Adipose tissue (tissue), 3 donors: ENCODE measurements around the gene LMCD1. TPM values are rescaled to one million over a fixed set of nuclear protein-coding genes. Genes with fewer than 3 reads are reported as not detected.

Source experiments
- H3K27ac ChIP-seq: one replicate; pipeline ENCODE4 v1.5.1; 2013; ENCODE audit warnings: low read depth, low read length
- WGBS, 3 donors: extraction: QIAGEN DNeasy Blood & Tissue Kit; methylation state at CpG; one replicate each; pipeline ENCODE4 v1.1.7; 2013; 5-methylcytosine and 5-hydroxymethylcytosine counted together
- polyA plus RNA-seq, 3 donors: library from polyadenylated mRNA; stranded (reverse); fragments of 200-250 nt; gene quantifications; one replicate each; pipeline ENCODE4 v1.2.3, GENCODE V29; 2013
- donor health status: healthy with polysubstance abuse.
- donor health status: Bipolar disorder and iron deficiency.
- donor health status: healthy.

Gene LMCD1
- polyA plus RNA-seq, 3 donors, result 28.7 to 217 (median 79.1) TPM

- WGBS, 3 donors, result 39 to 71% (median 44%) methylated on average over 3 of the region's 3 CpGs
- no peak overlapping the region for H3K27ac ChIP-seq
Observed at GRCh38 chr3:8524249-8524648, 22.6 kb downstream of the LMCD1 start.

GRCh38 chr3:8524656-8525399 lies 23.2 kb downstream of the LMCD1 start:
- whole genome bisulfite sequencing, 3 donors, result 86 to 90% (median 89%) methylated on average over 5 of the region's 5 CpGs

DNA sequence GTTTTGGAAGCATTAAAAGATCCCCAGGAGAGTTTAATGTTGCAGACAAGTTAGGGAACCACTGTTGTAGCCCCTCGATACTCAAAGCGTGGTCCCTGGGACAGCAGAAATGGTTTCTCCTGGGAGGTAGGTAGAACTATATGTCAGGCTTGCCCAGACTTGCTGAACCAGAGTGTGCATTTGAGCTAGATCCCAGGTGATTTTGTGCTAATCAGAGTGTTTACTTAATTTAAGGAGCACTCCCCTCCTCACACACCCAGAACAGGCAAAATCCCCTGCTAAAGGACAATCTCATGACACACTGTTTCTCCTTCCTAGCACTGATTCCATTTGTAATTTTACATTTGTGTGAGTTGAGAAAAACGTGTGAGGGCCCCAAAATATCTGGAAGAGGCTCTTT lies 24.3 kb downstream of the LMCD1 start:
- H3K27ac ChIP-seq, result no peak overlapping the region
- WGBS, 3 donors, result 69 to 85% (median 72%) methylated on average over 3 of the region's 3 CpGs

More at GRCh38 chr3:8524656-8525399, 23.2 kb downstream of the LMCD1 start:
- H3K27ac ChIP-seq, result no peak overlapping the region

- WGBS, 3 donors, result 41 to 58% (median 44%) methylated on average over 9 of the region's 9 CpGs
Observed at GRCh38 chr3:8529181-8529637, 27.6 kb downstream of the LMCD1 start.

GRCh38 chr3:8529738-8530525 lies 28.3 kb downstream of the LMCD1 start:
- whole genome bisulfite sequencing, 3 donors, result 59 to 88% (median 67%) methylated on average over 12 of the region's 12 CpGs
- H3K27ac ChIP-seq, result no peak overlapping the region

More at GRCh38 chr3:8529181-8529637, 27.6 kb downstream of the LMCD1 start:
- H3K27ac ChIP-seq, result no peak overlapping the region

GRCh38 chr3:8530581-8530980 lies 29.0 kb downstream of the LMCD1 start:
- H3K27ac ChIP-seq, result no peak overlapping the region
- 71 to 74% (median 72%) methylated on average over 1 of the region's 1 CpG for WGBS, 3 donors

- 42 to 44% (median 43%) methylated on average over 7 of the region's 7 CpGs for WGBS, 3 donors
- H3K27ac ChIP-seq, result no peak overlapping the region
Observed at GRCh38 chr3:8532251-8532871, 30.7 kb downstream of the LMCD1 start.

DNA sequence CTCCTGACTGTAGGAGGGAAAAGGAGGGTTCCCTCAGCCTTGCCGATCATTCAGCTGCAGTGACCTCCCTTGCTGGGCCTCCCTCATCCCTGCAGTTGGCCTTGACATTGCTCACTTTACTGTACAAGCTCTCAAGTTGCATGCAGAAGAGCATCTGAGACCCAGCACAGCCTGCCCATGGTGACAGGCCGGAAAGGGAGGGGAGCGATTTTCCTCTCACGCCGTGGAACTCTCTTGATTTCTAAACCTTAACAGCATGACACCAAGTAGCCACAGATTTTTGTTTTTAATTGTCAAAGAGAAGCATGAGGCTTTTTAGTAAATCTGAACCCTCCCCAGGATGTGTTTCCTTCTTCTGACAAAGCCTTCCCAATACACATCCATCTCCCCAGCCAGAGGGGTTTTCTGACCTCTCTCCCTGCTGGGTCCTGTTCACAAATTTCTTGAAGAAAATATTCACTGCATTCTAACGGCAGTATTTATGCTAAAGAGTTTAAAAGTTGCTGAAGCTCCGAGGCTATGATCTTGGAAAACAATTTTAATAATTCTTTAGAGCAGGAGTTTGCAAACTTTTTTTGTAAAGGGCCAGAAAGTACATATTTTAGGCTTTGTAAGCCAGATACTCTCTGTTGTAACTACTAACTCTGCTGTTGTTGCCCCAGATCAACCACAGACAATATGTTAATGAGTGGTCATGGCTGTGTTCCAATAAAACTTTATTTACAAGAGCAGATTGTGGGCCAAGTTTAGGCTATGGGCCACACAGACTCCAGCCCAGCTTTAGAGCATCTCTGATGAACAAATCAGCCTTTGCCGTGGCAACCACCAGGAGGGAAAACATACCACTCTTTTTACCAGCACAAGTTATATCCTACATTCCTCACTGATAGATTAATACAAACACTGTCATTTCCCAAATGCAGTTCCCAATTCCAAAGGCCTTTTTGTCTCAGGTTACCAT lies 34.8 kb downstream of the LMCD1 start:
- H3K27ac ChIP-seq, result no peak overlapping the region
- WGBS, 3 donors, result 82 to 84% (median 83%) methylated on average over 8 of the region's 8 CpGs

DNA sequence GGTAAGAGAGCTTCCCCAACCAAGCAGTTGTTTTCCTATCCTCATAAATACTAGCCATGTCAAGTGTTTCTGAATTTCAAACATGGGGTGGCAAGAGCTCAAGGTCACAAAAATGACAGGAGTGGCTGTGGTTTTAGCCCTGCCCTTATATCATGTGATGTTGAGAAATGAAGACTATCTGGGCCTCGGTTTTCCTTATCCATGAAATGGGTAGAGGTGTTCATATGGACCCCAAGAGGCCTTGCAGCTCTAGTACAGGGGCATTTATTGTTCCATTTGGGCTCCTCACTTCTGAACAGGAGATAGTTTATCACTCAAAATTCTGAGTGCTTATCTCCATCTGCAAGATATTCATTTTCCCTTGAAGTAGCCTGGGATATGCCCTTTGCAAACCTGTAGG lies 35.8 kb downstream of the LMCD1 start:
- WGBS, 3 donors, result 92 to 95% (median 93%) methylated on average over 1 of the region's 1 CpG
- H3K27ac ChIP-seq, result no peak overlapping the region

GRCh38 chr3:8538223-8538622 lies 36.6 kb downstream of the LMCD1 start:
- 96 to 99% (median 96%) methylated on average over 4 of the region's 4 CpGs for WGBS, 3 donors
- H3K27ac ChIP-seq, result no peak overlapping the region

DNA sequence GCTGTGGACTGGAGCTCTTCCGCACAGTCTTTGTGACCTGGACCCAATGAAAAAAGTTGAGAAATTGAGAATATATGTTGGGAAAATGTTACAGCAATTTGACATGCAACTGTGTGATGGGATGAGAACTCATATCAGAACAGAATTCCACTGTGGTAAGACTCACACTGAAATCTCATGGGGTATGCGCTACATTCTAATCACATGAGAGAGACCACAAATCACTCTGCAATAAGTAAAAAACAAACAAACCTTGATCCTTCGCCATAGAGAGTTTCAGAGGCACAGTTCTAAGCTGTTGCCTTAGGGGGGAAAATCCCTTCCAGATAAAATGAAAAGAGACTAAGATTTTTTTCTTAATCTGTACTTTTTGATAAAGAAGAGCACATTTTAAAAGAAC lies 37.3 kb downstream of the LMCD1 start:
- H3K27ac ChIP-seq, result no peak overlapping the region
- WGBS, 3 donors, result 85 to 93% (median 91%) methylated on average over 3 of the region's 3 CpGs

DNA sequence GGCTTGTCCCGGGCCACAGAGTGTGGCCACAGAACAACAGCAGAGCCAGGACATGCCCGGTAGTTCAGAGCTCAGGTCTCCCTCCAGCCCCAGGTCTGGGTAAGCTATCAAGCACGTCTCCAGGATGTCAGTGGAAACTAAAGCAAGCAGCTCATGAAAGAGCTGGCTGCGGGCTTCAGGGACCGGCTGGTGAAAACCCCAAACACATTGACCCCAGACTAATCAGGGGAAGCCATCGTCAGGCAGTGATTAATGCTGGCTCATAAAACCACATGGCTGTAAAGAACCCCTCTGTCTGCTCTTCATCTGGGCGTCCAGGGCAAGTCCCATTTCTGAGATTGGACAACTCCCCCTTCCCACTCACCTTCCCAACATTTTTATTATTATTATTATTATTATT lies 37.8 kb downstream of the LMCD1 start:
- 71 to 73% (median 71%) methylated on average over 7 of the region's 7 CpGs for WGBS, 3 donors
- no peak overlapping the region for H3K27ac ChIP-seq

- WGBS, 3 donors, result 59 to 78% (median 65%) methylated on average over 6 of the region's 6 CpGs
- H3K27ac ChIP-seq, result no peak overlapping the region
Observed at GRCh38 chr3:8540456-8540855, 38.8 kb downstream of the LMCD1 start.

- WGBS, 3 donors, result 89 to 91% (median 90%) methylated on average over 9 of the region's 9 CpGs
- H3K27ac ChIP-seq, result no peak overlapping the region
Observed at GRCh38 chr3:8541486-8541885, 39.9 kb downstream of the LMCD1 start.

DNA sequence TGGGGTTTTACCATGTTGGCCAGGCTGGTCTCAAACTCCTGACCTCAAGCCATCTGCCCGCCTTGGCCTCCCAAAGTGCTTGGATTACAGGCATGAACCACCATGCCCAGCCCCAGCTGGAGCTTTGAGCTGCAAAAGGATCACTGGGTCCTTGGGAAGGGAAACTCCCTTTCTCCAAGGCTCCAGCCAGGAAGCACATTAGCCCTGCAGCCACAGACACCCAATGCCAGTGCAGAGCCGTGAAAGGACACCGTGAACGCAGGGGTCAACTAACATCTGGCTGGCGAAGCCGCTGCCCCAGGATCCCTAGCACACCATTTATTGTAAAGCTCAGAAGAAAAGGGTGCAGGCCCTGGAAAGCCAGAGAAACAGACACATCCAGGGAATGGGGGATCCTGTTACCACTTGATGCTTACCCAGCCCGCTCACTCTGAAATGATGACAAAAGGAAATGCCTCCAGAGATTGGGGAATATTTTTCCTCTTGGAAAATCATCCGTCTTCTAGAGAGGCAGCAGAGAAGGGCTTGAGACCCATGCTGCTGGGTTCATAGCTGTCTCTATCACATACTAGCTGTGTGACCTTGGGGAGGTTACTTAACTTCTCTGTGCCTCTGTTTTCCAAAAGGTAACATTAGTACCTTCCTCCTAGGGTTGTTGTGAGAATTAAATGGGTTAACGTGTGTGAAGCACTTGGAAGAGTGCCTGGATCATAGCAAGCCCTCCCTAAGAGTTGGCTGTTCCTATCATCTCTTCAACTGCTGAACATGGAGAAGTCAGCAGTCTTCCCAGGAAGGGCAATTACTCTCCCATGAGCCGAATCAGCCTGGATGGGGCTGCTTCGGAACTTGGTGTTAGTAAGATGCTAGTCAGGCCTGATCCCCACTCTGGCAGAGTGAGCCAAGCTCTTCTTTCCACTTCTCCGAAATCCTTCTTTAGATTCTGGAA lies 40.8 kb downstream of the LMCD1 start:
- WGBS, 3 donors, result 67 to 83% (median 70%) methylated on average over 12 of the region's 12 CpGs
- H3K27ac ChIP-seq, result no peak overlapping the region

DNA sequence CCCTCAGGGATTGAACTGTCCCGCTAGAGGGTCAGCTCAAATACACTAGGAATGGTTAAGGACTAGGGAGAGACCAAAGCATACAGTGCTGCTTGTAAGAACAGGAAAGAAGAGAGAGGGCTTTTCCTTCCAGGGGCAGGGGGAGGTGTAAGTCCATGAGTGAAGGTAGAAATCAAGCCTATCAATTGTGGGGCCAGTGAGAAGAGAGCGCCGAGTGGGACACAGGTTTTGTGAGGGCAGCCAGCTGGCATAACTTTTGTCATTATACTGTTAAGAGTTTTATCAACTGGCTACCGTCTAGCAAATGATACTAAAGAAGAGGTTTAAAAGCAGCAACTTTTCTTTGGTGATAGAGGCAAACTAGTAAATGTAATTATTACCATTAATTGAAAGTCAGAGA lies 45.0 kb downstream of the LMCD1 start:
- 71 to 88% (median 77%) methylated on average over 4 of the region's 4 CpGs for WGBS, 3 donors

More for the DNA sequence above, 45.0 kb downstream of the LMCD1 start:
- no peak overlapping the region for H3K27ac ChIP-seq
